Heart left ventricle (tissue), 16 donors: Measurements from ENCODE around the gene ARHGAP10. TPM values are rescaled to one million over a fixed set of nuclear protein-coding genes. Genes with fewer than 3 reads are reported as not detected.

Experiments
- ATAC-seq, 4 donors: fragments of 200-7000 bp; cut with Tn5 transposase; one replicate each; pipeline ENCODE4 v1.9.1; 2020 to 2022; ENCODE audit warnings: moderate library complexity in 4 of 4, mild to moderate bottlenecking in 3 of 4, moderate number of reproducible peaks in 1 of 4
- DNase-seq, 5 donors: peaks; one replicate each; pipeline ENCODE4 v3.0.0-alpha.2; 2020
- H3K27ac ChIP-seq, 12 donors: fragments of 200-600 bp; sonication (generic) in 4 of 12; one replicate each; pipeline versions ENCODE4 v1.5.0 to v1.8.0; 2016 to 2022; ENCODE audit warnings: mild to moderate bottlenecking in 2 of 12
- H3K27me3 ChIP-seq, 9 donors: fragments of 200-600 bp; sonication (generic) in 2 of 9; one replicate each; pipeline versions ENCODE4 v1.5.1 to v1.8.0; 2016 to 2022; ENCODE audit warnings: mild to moderate bottlenecking in 3 of 9
- H3K36me3 ChIP-seq, 9 donors: fragments of 200-600 bp; sonication (generic) in 2 of 9; one replicate each; pipeline versions ENCODE4 v1.5.0 to v1.8.0; 2018 to 2022; ENCODE audit warnings: mild to moderate bottlenecking in 2 of 9
- H3K4me1 ChIP-seq, 12 donors: fragments of 200-600 bp; sonication (generic) in 4 of 12; one replicate each; pipeline versions ENCODE4 v1.5.0 to v1.8.0; 2016 to 2022; ENCODE audit warnings: mild to moderate bottlenecking in 3 of 12
- H3K4me3 ChIP-seq, 12 donors: fragments of 200-600 bp; sonication (generic) in 4 of 12; one replicate each; pipeline versions ENCODE4 v1.5.0 to v1.8.0; 2017 to 2022; ENCODE audit warnings: mild to moderate bottlenecking in 9 of 12, moderate library complexity in 4 of 12
- H3K9me3 ChIP-seq, 12 donors: fragments of 200-600 bp; sonication (generic) in 4 of 12; one replicate each; pipeline versions ENCODE4 v1.5.0 to v1.8.0; 2016 to 2022; ENCODE audit warnings: mild to moderate bottlenecking in 1 of 12
- CTCF ChIP-seq, 12 donors: fragments of 200-600 bp; sonication (generic) in 4 of 12; IDR thresholded peaks; one replicate each; pipeline versions ENCODE4 v1.5.0 to v1.8.0; 2018 to 2022; ENCODE audit warnings: antibody characterized with exemption in 12 of 12, mild to moderate bottlenecking in 5 of 12
- POLR2A ChIP-seq, 2 donors: fragments of 450-650 bp; IDR thresholded peaks; one replicate each; pipeline ENCODE4 v1.6.1; 2017; ENCODE audit warnings: antibody characterized with exemption in 2 of 2, mild to moderate bottlenecking in 2 of 2, moderate library complexity in 2 of 2
- WGBS, 4 donors: extraction: QIAGEN DNeasy Blood & Tissue Kit in 2 of 4; methylation state at CpG; one replicate each; pipeline versions ENCODE4 v1.1.5 to v1.1.7; 2013 to 2018; 5-methylcytosine and 5-hydroxymethylcytosine counted together
- intact Hi-C, 10 donors: fragments of 100-400 bp; cut with DNase I; formaldehyde crosslinking; loops; one replicate each; pipeline versions ENCODE4 v1.11.1 to v1.14.2; 2022
- polyA plus RNA-seq, 2 donors: library from polyadenylated mRNA; stranded (reverse); fragments of 200-250 nt; gene quantifications; one replicate each; pipeline ENCODE4 v1.2.3, GENCODE V29; 2013
- total RNA-seq, 9 donors: library from RNA; depleted of rRNA in 2 of 9; stranded (reverse); fragments of >200 nt in 2 of 9; fragmentation: NEBNext Ultra II Directional in 3 of 9; extraction: Animal tissue kit (Norgen Biotek cat#: 25700) in 3 of 9; gene quantifications; one replicate each; pipeline versions ENCODE4 v1.1.0 to v1.2.4, GENCODE V29; 2016 to 2023
- donor health status: ischemic (EF 13 %, LVEDD 7.1; RV severe dilation, severe dysfunction).
- donor health status: healthy with polysubstance abuse.
- donor health status: DM: no; HTN: yes; CAD: no.
- donor health status: DM: no; HTN: no; CAD: no.
- donor health status: ischemic (EF 25% LVEDD 6.9; RV normal size, moderate dysfunction).
- donor health status: ischemic (EF 25% LVEDD 5.7; RV mildly dilated, moderate dysfunction).
- donor health status: healthy.
- donor health status: DM: yes; HTN: yes; CAD: no.
- donor health status: ischemic (EF 35%, LVEDD 5.7; RV mildly dilated, moderate dysfunction).
- donor health status: nonischemic (EF 11% LVEDD 7.7; RV severe dilation, severe dysfunction).
- donor health status: DM: yes; HTN: yes; CAD: no.
- donor health status: PGD.
- donor health status: ischemic (EF 29% LVEDD 5.4; RV normal size, mild dysfunction).
- donor health status: nonischemic (EF 23%, LVEDD 6.1; RV moderate dilation, normal function).

ARHGAP10 gene
- total and polyA plus RNA-seq, 11 donors = 30.6 to 73.7 (median 51.7) TPM

GRCh38 chr4:147965873-147966272, 234.0 kb downstream of the ARHGAP10 start:
- H3K9me3 ChIP-seq = no peaks in the 10 kb centered on the region
- ATAC-seq = no peak
- intact Hi-C loops = no loop called here
- DNase-seq = no peak
- no peak overlapping the region for H3K4me3 ChIP-seq
- H3K36me3 ChIP-seq = peaks cover 0 to 45% (median 16%) of the 10 kb centered on the region in 9 donors
- H3K27ac ChIP-seq = no peak overlapping the region
- TF ChIP-seq CTCF (IDR thresholded peaks at IDR 0.05) = no peak
- H3K4me1 ChIP-seq = peaks cover 0 to 19% (median 2%) of the 10 kb centered on the region in 12 donors
- H3K27me3 ChIP-seq = no peaks in the 10 kb centered on the region
- WGBS, 4 donors = 97 to 100% (median 99%) methylated on average over 1 of the region's 1 CpG

GRCh38 chr4:147968641-147969040, 236.8 kb downstream of the ARHGAP10 start:
- WGBS, 4 donors = 69 to 83% (median 79%) methylated on average over 5 of the region's 5 CpGs
- Histone ChIP-seq H3K27ac (peak overlapping the region in 1 of 12 donors; percentile 39), H3K4me1 (peaks cover 0 to 17% (median 2%) of the 10 kb centered on the region in 12 donors)

GRCh38 chr4:147969573-147970385, 237.9 kb downstream of the ARHGAP10 start:
- DNase-seq = peak in 1 of 5 donors; percentile 10
- Histone ChIP-seq H3K9me3 (no peaks in the 10 kb centered on the region), H3K4me1 (peaks cover 0 to 17% (median 5%) of the 10 kb centered on the region in 12 donors), H3K27ac (peak overlapping the region in 2 of 12 donors; percentile 39 to 61), H3K4me3 (no peak overlapping the region), H3K36me3 (peaks cover 0 to 41% (median 14%) of the 10 kb centered on the region in 9 donors), H3K27me3 (no peaks in the 10 kb centered on the region)
- intact Hi-C loops = no loop called here
- 59 to 63% (median 62%) methylated on average over 11 of the region's 11 CpGs for WGBS, 4 donors
- TF ChIP-seq POLR2A (IDR thresholded peaks at IDR 0.05) (no peak), CTCF (IDR thresholded peaks at IDR 0.05) (no peak)
- ATAC-seq = peak in 2 of 4 donors; percentile 23 to 28

More at GRCh38 chr4:147968641-147969040, 236.8 kb downstream of the ARHGAP10 start:
- H3K9me3 ChIP-seq = no peaks in the 10 kb centered on the region
- peaks cover 0 to 47% (median 16%) of the 10 kb centered on the region in 9 donors for H3K36me3 ChIP-seq
- no peak overlapping the region for H3K4me3 ChIP-seq
- H3K27me3 ChIP-seq = no peaks in the 10 kb centered on the region
- TF ChIP-seq POLR2A (IDR thresholded peaks at IDR 0.05) = no peak
- no peak for TF ChIP-seq CTCF (IDR thresholded peaks at IDR 0.05)
- intact Hi-C loops = no loop called here
- ATAC-seq (no peak), DNase-seq (no peak)

GRCh38 chr4:147971116-147971515, 239.2 kb downstream of the ARHGAP10 start:
- no peak for TF ChIP-seq POLR2A (IDR thresholded peaks at IDR 0.05)
- TF ChIP-seq CTCF (IDR thresholded peaks at IDR 0.05) = no peak
- no peak for ATAC-seq
- Histone ChIP-seq H3K4me1 (peaks cover 0 to 30% (median 14%) of the 10 kb centered on the region in 12 donors), H3K27me3 (no peaks in the 10 kb centered on the region), H3K9me3 (no peaks in the 10 kb centered on the region), H3K27ac (no peak overlapping the region), H3K36me3 (peaks cover 0 to 28% (median 13%) of the 10 kb centered on the region in 9 donors), H3K4me3 (no peak overlapping the region)
- intact Hi-C loops = no loop called here
- whole genome bisulfite sequencing, 4 donors = 95 to 98% (median 96%) methylated on average over 4 of the region's 4 CpGs
- no peak for DNase-seq
